PC-9 (cell line): Measurements from ENCODE around the gene VPS35. TPM values are rescaled to one million over a fixed set of nuclear protein-coding genes. Genes with fewer than 3 reads are reported as not detected.

Experiments used
- BruUV-seq: library from RNA; stranded (reverse); fragments of 400-500 nt; replicated peaks from 2 replicates; lab custom pipeline; 2021; lab: Mats Ljungman, UMichigan
- CTCF ChIA-PET: fragments of 300-600 bp; sonication (Branson Sonifier 250); formaldehyde crosslinking; loops from one replicate; lab custom pipeline; 2022; ENCODE audit warnings: antibody characterized with exemption; lab: Charles Lee
- POLR2A ChIA-PET: fragments of 300-600 bp; sonication (Branson Sonifier 250); formaldehyde crosslinking; loops from one replicate; lab custom pipeline; 2022; ENCODE audit warnings: antibody characterized with exemption; ENCODE audit not compliant: unreplicated experiment; lab: Charles Lee
- DNase-seq, 2 experiments: peaks; one replicate each; pipeline versions ENCODE4 v3.0.0 to v3.0.0-alpha.2; 2015 to 2022; ENCODE audit warnings: mixed read lengths in 1 of 2
- H2AFZ ChIP-seq: fragments of 200-600 bp; sonication (generic); 2 replicates; pipeline ENCODE4 v1.8.1; 2017; ENCODE audit warnings: antibody characterized with exemption
- H3F3A ChIP-seq: fragments of 200-600 bp; sonication (generic); 2 replicates; pipeline ENCODE4 v1.8.1; 2017; ENCODE audit warnings: antibody characterized with exemption, mild to moderate bottlenecking, low read depth; ENCODE audit not compliant: insufficient read depth
- H3K27ac ChIP-seq: fragments of 200-600 bp; sonication (generic); 2 replicates; pipeline ENCODE4 v1.6.1; 2016; ENCODE audit warnings: mixed run types
- H3K27me3 ChIP-seq: fragments of 200-600 bp; sonication (generic); 2 replicates; pipeline ENCODE4 v1.6.1; 2016; ENCODE audit warnings: low read depth, mixed run types; ENCODE audit not compliant: insufficient read depth
- H3K36me3 ChIP-seq: fragments of 200-600 bp; sonication (generic); 2 replicates; pipeline ENCODE4 v1.6.1; 2016; ENCODE audit warnings: low read depth, mixed run types
- H3K4me1 ChIP-seq: fragments of 200-600 bp; sonication (generic); replicated peaks from 2 replicates; pipeline ENCODE4 v1.6.1; 2016; ENCODE audit warnings: mixed run types; ENCODE audit not compliant: insufficient read depth
- H3K4me2 ChIP-seq: fragments of 200-600 bp; sonication (generic); 2 replicates; pipeline ENCODE4 v1.6.1; 2017; ENCODE audit warnings: mixed run types
- H3K4me3 ChIP-seq: fragments of 200-600 bp; sonication (generic); 2 replicates; pipeline ENCODE4 v1.6.1; 2016; ENCODE audit warnings: mixed run types
- H3K79me2 ChIP-seq: fragments of 200-600 bp; sonication (generic); 2 replicates; pipeline ENCODE4 v1.6.1; 2017; ENCODE audit warnings: low read depth, mixed run types
- H3K9me2 ChIP-seq: fragments of 200-600 bp; sonication (generic); 2 replicates; pipeline ENCODE4 v1.8.1; 2017; ENCODE audit warnings: mild to moderate bottlenecking; ENCODE audit not compliant: insufficient read depth
- H3K9me3 ChIP-seq: fragments of 200-600 bp; sonication (generic); 2 replicates; pipeline ENCODE4 v1.8.1; 2016; ENCODE audit warnings: low read depth; ENCODE audit not compliant: insufficient read depth
- H4K20me1 ChIP-seq: fragments of 200-600 bp; sonication (generic); 2 replicates; pipeline ENCODE4 v1.8.1; 2017; ENCODE audit not compliant: insufficient read depth
- EZH2 ChIP-seq: fragments of 200-600 bp; sonication (generic); IDR thresholded peaks from 2 replicates; pipeline ENCODE4 v1.8.0; 2017; ENCODE audit warnings: antibody characterized with exemption, low read depth
- intact Hi-C: fragments of 100-400 bp; cut with micrococcal nuclease; formaldehyde crosslinking; loops from one replicate; pipeline ENCODE4 v1.10.0; 2022; ENCODE audit not compliant: unreplicated experiment
- total RNA-seq: library from RNA; stranded (reverse); gene quantifications from 2 replicates; pipeline ENCODE4 v1.2.3, GENCODE V29; 2021
- TF ChIP-seq, protein P1 (sequence below): fragments of 200-600 bp; sonication (generic); conservative IDR thresholded peaks from 2 replicates; pipeline ENCODE4 v1.6.1; 2017; ENCODE audit warnings: mixed run types, antibody characterized with exemption, mild to moderate bottlenecking, moderate library complexity

VPS35 gene
- total RNA-seq, 1 experiment from 2014 or later: 98.4 TPM

GRCh38 chr16:46721885-46722284 lies 32.9 kb upstream of the VPS35 start:
- Histone ChIP-seq H3F3A (no peaks in the 10 kb centered on the region), H3K4me2 (no peak overlapping the region), H4K20me1 (no peaks in the 10 kb centered on the region), H3K9me2 (no peaks in the 10 kb centered on the region), H3K27me3 (no peaks in the 10 kb centered on the region), H3K4me3 (no peak overlapping the region), H3K4me1 (no peaks in the 10 kb centered on the region), H3K79me2 (no peaks in the 10 kb centered on the region), H3K36me3 (no peaks in the 10 kb centered on the region), H3K9me3 (no peaks in the 10 kb centered on the region), H3K27ac (no peak overlapping the region), H2AFZ (no peak overlapping the region)
- CTCF ChIA-PET: no interaction called here
- DNase-seq: no peak
- BruUV-seq: no TSS peak
- POLR2A ChIA-PET: no interaction called here
- no peak for TF ChIP-seq EZH2
- TF ChIP-seq, protein P1, sequence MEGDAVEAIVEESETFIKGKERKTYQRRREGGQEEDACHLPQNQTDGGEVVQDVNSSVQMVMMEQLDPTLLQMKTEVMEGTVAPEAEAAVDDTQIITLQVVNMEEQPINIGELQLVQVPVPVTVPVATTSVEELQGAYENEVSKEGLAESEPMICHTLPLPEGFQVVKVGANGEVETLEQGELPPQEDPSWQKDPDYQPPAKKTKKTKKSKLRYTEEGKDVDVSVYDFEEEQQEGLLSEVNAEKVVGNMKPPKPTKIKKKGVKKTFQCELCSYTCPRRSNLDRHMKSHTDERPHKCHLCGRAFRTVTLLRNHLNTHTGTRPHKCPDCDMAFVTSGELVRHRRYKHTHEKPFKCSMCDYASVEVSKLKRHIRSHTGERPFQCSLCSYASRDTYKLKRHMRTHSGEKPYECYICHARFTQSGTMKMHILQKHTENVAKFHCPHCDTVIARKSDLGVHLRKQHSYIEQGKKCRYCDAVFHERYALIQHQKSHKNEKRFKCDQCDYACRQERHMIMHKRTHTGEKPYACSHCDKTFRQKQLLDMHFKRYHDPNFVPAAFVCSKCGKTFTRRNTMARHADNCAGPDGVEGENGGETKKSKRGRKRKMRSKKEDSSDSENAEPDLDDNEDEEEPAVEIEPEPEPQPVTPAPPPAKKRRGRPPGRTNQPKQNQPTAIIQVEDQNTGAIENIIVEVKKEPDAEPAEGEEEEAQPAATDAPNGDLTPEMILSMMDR: no peak
- intact Hi-C loops: no loop called here

- TF ChIP-seq EZH2: no peak
- TF ChIP-seq, protein P1: no peak
- H3K36me3 ChIP-seq: no peaks in the 10 kb centered on the region
- no TSS peak for BruUV-seq
- no peaks in the 10 kb centered on the region for H4K20me1 ChIP-seq
- no peaks in the 10 kb centered on the region for H3K9me2 ChIP-seq
- H3K9me3 ChIP-seq: no peaks in the 10 kb centered on the region
- POLR2A ChIA-PET: no interaction called here
- no peak overlapping the region for H3K27ac ChIP-seq
- intact Hi-C loops: no loop called here
- H2AFZ ChIP-seq: no peak overlapping the region
- H3F3A ChIP-seq: no peaks in the 10 kb centered on the region
- no peaks in the 10 kb centered on the region for H3K4me1 ChIP-seq
- no peaks in the 10 kb centered on the region for H3K79me2 ChIP-seq
- no peak overlapping the region for H3K4me2 ChIP-seq
- H3K4me3 ChIP-seq: no peak overlapping the region
- DNase-seq: no peak
- no peaks in the 10 kb centered on the region for H3K27me3 ChIP-seq
- CTCF ChIA-PET: no interaction called here
Measured at GRCh38 chr16:46720619-46721018, 31.6 kb upstream of the VPS35 start.

GRCh38 chr16:46719528-46719927 lies 30.6 kb upstream of the VPS35 start:
- no peak overlapping the region for H3K4me2 ChIP-seq
- no peaks in the 10 kb centered on the region for H3K9me3 ChIP-seq
- H3K4me1 ChIP-seq: no peaks in the 10 kb centered on the region
- H3K27ac ChIP-seq: no peak overlapping the region
- no peak overlapping the region for H3K4me3 ChIP-seq
- DNase-seq: no peak
- H2AFZ ChIP-seq: no peak overlapping the region
- TF ChIP-seq, protein P1: no peak
- TF ChIP-seq EZH2: no peak
- BruUV-seq: no TSS peak
- H3K36me3 ChIP-seq: no peaks in the 10 kb centered on the region
- H3K79me2 ChIP-seq: no peaks in the 10 kb centered on the region
- POLR2A ChIA-PET: no interaction called here
- CTCF ChIA-PET: no interaction called here
- intact Hi-C loops: no loop called here
- H3K27me3 ChIP-seq: no peaks in the 10 kb centered on the region
- no peaks in the 10 kb centered on the region for H4K20me1 ChIP-seq
- H3F3A ChIP-seq: no peaks in the 10 kb centered on the region
- no peaks in the 10 kb centered on the region for H3K9me2 ChIP-seq
